HG02798 (cell line): ENCODE results near the gene ZNF655.
A peak's percentile ranks its signal among the peaks of the same experiment; 100 is the strongest.

Experiments
- ATAC-seq: cut with Tn5 transposase; IDR thresholded peaks from one replicate; pipeline ENCODE4 v1.9.1; 2021; ENCODE audit warnings: mild to moderate bottlenecking; ENCODE audit not compliant: unreplicated experiment, poor library complexity

The ZNF655 gene

DNA sequence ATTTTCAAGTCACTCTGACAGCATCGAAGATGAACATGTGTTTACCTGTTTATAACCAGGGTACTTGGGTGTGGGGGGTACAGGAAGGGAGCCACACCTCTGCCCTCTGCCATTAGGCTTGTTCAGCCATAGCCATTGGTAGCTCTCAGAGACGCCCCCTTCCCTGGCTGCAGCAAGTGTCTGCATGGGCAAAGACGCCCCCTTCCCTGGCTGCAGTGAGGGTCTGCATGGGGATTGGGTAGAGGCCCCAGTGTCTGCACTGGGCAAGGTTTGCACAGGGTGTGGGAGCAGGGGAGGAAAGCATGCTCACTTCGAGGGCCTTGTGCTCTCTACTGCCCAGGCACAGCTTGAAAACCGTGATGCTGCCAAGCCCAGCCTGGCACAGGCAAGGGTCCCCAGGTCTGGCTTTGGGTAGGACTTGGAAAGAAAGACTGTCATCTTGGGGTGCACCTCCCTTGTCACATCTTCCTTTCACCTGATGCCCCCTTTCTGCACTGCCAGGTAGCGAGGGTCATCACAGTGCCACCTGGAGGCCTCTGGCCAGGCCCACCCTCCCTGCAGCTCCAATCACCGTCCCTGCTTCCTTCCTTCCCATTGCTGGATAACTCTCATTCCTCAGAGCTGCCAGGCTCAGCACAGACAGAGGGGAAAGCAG, 43.3 kb downstream of the ZNF655 start:
- no peak for ATAC-seq

DNA sequence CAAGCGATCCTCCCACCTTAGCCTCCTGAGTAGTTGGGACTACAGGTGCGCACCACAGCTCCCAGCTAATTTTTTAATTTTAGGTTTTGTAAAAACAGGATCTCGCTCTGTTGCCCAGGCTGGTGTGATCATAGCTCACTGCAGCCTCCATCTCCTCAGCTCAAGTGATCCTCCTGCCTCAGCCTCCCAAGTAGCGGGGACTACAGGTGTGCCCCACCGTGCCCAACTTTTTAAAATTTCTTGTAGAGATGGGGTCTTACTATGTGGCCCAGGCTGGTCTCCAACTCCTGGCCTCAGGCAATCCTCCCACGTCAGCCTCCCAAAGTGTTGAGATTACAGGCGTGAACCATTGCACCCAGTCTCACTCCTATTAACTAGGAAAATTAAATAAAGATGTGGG, 47.1 kb downstream of the ZNF655 start:
- ATAC-seq, result no peak

DNA sequence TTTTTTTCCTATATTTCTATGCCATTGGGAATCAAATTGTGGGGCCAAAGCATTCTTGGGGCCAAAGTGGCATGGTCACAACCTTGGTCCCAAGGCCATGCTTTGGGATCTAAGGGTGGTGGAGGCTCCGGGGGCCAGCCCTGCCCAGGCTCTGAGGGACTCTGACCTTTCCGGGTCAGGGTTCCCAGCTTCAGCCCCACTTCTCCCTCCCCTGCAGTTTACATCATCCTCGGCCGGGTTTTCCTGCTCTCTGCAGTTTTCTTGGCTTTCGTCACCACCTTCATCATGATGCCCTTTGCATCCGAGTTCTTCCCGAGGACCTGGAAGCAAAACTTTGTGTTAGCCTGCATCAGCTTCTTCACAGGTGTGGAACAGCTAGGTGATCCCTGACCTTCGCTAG, 48.1 kb downstream of the ZNF655 start:
- no peak for ATAC-seq

- ATAC-seq, result no peak
Observed at GRCh38 chr7:99607548-99607947, 49.1 kb downstream of the ZNF655 start.

- no peak for ATAC-seq
Observed at GRCh38 chr7:99614495-99614894, 56.1 kb downstream of the ZNF655 start.

GRCh38 chr7:99615989-99616358, 57.5 kb downstream of the ZNF655 start:
- ATAC-seq, result no peak

DNA sequence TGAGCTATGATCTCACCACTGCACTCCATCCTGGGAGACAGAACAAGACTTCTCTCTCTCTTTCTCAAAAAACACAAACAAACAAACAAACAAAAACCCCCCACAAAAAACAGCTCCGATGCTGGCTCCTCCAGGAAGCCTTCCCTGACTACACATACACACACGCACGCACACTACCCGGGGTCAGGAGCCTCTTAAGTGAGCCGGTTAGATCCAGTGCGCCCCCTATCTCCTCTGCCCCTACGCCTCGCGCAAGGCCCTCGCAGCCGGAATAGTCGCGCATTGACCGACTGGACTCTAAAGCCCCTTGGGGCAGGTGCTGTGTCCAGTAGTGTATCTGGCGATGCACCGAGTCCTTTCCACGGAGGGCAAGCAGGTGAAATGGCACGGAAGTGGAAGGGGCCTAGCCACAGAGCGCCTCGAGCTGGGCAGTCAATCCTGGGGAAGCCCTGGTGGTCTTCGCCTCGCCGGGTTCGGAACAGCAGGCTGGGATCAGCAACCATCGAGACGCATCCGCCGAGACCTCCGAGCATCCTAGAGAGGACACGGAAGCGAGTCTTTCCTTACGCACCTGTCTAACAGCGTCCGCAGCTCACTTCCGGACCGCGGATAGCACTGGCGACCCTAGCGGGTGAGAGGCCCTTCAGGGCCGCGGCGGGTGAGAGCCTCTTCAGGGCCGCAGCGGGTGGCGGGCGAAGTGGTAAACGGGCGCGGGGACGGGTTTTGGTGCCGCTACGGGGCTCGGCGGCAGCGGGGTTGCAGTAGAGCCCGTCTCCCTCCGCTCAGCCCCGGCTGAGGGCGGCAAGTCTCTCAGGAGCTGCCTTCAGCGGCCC, 58.1 kb downstream of the ZNF655 start, which contains the start of gene ZSCAN25:
Gene ZSCAN25, plus strand, starts transcription at position 588 of the 833 bp plus-strand sequence. CDS start 2,661 bp downstream, outside the sequence.
- peak; percentile 94 for ATAC-seq

GRCh38 chr7:99617192-99617781, 58.8 kb downstream of the ZNF655 start:
- ATAC-seq, result no peak

GRCh38 chr7:99618726-99619125, 60.3 kb downstream of the ZNF655 start:
- no peak for ATAC-seq

DNA sequence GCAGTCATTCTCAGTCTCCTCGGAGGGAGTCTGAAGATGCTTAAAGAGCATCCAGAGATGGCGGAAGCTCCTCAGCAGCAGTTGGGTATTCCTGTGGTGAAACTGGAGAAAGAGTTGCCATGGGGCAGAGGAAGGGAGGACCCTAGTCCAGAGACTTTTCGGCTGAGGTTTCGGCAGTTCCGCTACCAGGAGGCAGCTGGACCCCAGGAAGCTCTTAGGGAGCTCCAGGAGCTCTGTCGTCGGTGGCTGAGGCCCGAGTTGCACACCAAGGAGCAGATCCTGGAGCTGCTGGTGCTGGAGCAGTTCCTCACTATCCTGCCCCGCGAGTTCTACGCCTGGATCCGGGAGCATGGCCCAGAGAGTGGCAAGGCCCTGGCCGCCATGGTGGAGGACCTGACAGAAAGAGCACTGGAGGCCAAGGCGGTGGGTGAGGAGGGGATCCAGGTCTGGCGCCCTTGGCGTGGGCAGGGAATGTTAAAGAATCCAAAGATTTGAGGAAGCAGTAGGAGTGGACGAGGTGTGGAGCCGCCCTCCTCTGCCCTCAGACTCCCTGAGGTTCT, 61.2 kb downstream of the ZNF655 start:
- ATAC-seq, result no peak

- ATAC-seq, result no peak
Observed at GRCh38 chr7:99621271-99621670, 62.8 kb downstream of the ZNF655 start.

- no peak for ATAC-seq
Observed at GRCh38 chr7:99622596-99622995, 64.2 kb downstream of the ZNF655 start.

- no peak for ATAC-seq
Observed at GRCh38 chr7:99623091-99623693, 64.8 kb downstream of the ZNF655 start.

- ATAC-seq, result no peak
Observed at GRCh38 chr7:99623702-99624447, 65.4 kb downstream of the ZNF655 start.

- no peak for ATAC-seq
Observed at GRCh38 chr7:99624484-99624883, 66.0 kb downstream of the ZNF655 start.

DNA sequence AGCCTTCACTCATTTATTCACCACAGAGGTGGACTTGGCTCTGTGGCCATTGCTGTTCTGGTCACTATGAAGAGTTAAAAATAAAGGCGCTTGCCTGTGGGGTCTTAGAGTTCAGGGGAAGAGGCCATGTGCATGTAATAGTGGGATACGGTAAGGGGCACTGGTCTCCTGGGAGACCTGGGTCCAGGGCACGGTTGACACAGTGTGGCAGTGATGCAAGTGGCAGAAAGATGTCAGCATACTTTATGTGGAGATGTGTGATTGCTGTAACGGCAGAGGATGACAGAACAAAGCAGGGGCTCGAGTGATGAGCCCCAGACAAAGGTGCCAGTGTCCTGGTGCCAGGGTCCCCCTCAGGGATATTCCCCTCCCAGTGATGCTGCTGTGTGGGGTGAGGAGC, 66.9 kb downstream of the ZNF655 start:
- no peak for ATAC-seq

GRCh38 chr7:99625961-99626360, 67.5 kb downstream of the ZNF655 start:
- no peak for ATAC-seq
